PC-3 (cell line): ENCODE measurements around the gene TMEM117.
"Not testable (repeated sequence)": the region's sequence is repeated elsewhere in the genome, so short reads cannot be mapped to it uniquely, and the experiment has no call there.

Experiments
- CTCF ChIP-seq: fragments of 300-600 bp; sonication (generic); conservative IDR thresholded peaks from 2 replicates; pipeline ENCODE4 v1.5.1; 2017; ENCODE audit warnings: antibody characterized with exemption, low read depth, mild to moderate bottlenecking, low read length
- EZH2 ChIP-seq: fragments of 300-600 bp; sonication (generic); IDR thresholded peaks from one replicate; pipeline ENCODE4 v1.6.1; 2017; ENCODE audit warnings: antibody characterized with exemption, mild to moderate bottlenecking, low read length; ENCODE audit not compliant: unreplicated experiment
- EZH2phosphoT487 ChIP-seq: fragments of 300-600 bp; sonication (generic); IDR thresholded peaks from 2 replicates; pipeline ENCODE4 v1.6.1; 2018; ENCODE audit warnings: mild to moderate bottlenecking, antibody characterized with exemption, low read length, borderline replicate concordance

- not testable (repeated sequence) for TF ChIP-seq CTCF, EZH2, EZH2phosphoT487
Observed at GRCh38 chr12:43864557-43864956, 28.7 kb downstream of the TMEM117 start.
